Bronchial epithelial cell (primary cell): Measurements from ENCODE around the gene CACNA1C. TPM values are rescaled to one million over a fixed set of nuclear protein-coding genes. Genes with fewer than 3 reads are reported as not detected.

ENCODE experiments used
- DNase-seq: peaks from one replicate; pipeline ENCODE4 v3.0.0-alpha.2; 2010; ENCODE audit warnings: low read depth
- FAIRE-seq: peaks from 2 replicates; lab custom pipeline; 2011; peaks lifted over from hg19 to GRCh38; lab: Jason Lieb, UNC
- H3K27me3 ChIP-seq: 2 replicates; pipeline ENCODE4 v1.5.1; 2011; ENCODE audit warnings: low read length; ENCODE audit not compliant: control insufficient read depth, insufficient read depth
- H3K36me3 ChIP-seq: 2 replicates; pipeline ENCODE4 v1.5.1; 2011; ENCODE audit warnings: low read length; ENCODE audit not compliant: control insufficient read depth, insufficient read depth
- H3K4me3 ChIP-seq: 2 replicates; pipeline ENCODE4 v1.5.1; 2011; ENCODE audit warnings: mild to moderate bottlenecking, low read depth, low read length, control low read depth
- total RNA-seq: library from RNA; depleted of rRNA; stranded (reverse); fragments of >200 nt; gene quantifications from 2 replicates; pipeline ENCODE4 v1.2.1, GENCODE V29; 2014
- TF ChIP-seq, protein P1 (sequence below): IDR thresholded peaks from 2 replicates; pipeline ENCODE4 v1.5.1; 2011; ENCODE audit warnings: mild to moderate bottlenecking, moderate library complexity, low read length, control low read depth, inconsistent platforms; ENCODE audit not compliant: insufficient read depth, severe bottlenecking

CACNA1C gene
- total RNA-seq, 1 donor from 2014 or later: not detected

DNA sequence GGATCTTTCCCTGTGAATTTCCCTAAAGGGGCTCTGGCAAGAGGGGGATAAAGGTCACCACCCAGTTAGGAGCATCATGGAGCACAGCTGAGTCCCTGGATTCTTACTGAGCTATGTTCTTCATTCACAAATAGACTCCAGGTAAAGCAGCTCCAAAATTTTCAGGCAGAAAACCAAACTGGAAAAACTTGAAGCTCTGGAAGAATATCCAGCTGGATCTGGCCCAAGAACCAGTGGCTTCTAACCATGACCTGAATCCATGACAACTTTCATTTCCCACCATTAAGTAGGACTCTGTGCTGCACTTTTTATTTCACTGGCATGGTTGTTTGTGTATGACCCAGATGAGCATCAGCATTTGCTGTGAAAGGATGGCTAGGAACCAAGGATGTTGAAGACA, 561.6 kb downstream of the CACNA1C start:
- Histone ChIP-seq H3K4me3 (no peak overlapping the region), H3K27me3 (no peaks in the 10 kb centered on the region), H3K36me3 (no peaks in the 10 kb centered on the region)
- no peak for DNase-seq
- no peak for FAIRE-seq
- TF ChIP-seq, protein P1, sequence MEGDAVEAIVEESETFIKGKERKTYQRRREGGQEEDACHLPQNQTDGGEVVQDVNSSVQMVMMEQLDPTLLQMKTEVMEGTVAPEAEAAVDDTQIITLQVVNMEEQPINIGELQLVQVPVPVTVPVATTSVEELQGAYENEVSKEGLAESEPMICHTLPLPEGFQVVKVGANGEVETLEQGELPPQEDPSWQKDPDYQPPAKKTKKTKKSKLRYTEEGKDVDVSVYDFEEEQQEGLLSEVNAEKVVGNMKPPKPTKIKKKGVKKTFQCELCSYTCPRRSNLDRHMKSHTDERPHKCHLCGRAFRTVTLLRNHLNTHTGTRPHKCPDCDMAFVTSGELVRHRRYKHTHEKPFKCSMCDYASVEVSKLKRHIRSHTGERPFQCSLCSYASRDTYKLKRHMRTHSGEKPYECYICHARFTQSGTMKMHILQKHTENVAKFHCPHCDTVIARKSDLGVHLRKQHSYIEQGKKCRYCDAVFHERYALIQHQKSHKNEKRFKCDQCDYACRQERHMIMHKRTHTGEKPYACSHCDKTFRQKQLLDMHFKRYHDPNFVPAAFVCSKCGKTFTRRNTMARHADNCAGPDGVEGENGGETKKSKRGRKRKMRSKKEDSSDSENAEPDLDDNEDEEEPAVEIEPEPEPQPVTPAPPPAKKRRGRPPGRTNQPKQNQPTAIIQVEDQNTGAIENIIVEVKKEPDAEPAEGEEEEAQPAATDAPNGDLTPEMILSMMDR: no peak

DNA sequence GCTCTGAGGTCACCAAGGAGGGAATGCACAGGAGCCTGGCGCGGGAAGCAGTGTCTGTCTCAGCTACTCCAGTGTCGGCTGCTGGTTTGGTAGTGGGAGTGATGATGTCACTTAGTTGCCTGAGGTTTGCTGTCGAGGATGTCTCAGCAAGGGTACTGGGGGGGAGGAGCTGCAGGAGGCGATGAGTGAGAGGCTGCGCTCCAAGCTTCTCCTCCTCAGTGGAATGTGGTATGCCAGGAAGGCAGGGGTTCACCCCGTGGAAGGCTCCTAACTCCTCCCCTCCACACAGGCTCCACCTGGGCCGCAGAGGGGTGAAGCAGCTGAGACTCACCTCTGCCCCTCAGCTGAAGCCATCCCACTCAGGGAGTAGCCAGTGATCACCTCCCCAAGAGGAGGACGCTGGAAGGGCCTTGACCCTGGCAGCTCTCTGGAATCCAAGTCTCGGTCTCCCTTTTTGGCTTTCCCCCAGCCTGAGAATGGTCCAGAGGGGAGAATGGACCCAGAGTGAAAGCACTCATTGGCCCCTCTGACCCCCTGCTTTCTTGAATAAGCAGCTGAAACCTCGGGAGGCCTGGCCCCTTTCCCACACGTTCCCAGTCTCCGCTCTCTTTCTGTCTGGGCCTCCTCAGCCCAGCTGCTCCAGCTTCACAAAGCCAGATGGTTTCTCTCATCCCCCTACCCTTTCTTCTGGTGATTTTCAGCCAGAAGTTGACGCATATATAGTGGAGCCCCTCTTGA, 563.0 kb downstream of the CACNA1C start:
- Histone ChIP-seq H3K27me3 (no peaks in the 10 kb centered on the region), H3K36me3 (no peaks in the 10 kb centered on the region), H3K4me3 (no peak overlapping the region)
- TF ChIP-seq, protein P1: no peak
- FAIRE-seq (no peak), DNase-seq (no peak)

DNA sequence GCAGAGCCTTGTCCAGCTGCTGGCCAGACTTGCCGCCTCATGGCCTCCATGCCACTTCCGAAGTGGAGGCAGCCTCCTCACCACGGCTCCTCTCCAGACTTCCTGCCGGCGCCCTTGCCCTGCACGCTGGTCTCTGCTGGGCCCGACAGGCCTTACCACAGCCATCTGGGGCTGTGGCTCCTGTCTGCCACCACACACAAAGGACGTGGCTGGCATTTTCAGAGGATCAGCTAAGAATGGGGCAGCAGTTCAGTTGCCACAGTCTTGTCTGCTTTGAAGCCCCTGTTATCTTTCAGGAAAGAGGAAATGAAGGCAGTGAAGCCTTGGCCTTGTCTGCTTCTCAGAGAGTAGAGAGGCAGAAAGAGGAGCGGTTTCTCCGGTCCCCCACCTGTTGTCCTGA, 564.0 kb downstream of the CACNA1C start:
- H3K4me3 ChIP-seq: no peak overlapping the region
- no peaks in the 10 kb centered on the region for H3K27me3 ChIP-seq
- H3K36me3 ChIP-seq: no peaks in the 10 kb centered on the region
- TF ChIP-seq, protein P1: no peak
- no peak for DNase-seq
- no peak for FAIRE-seq

DNA sequence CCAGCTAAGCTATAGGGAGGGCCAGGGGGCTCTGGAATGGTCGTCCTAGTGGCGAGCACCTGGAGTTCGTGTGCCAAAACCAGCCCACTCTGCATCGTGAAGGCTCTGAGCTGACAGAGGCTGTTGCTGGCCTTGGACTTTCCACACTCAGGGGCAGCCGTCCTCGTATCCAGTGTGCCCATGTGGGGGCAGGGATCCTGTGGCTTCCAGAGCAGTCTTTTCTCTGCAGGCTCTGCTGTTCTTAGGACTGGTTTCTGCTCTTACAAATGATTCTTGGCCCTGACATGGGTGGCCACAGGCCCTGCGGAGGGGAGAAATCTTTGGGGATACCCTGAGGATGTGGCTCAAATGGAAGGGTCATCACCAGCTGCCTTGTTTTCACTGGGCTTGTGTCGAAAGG, 564.6 kb downstream of the CACNA1C start:
- Histone ChIP-seq H3K36me3 (no peaks in the 10 kb centered on the region), H3K4me3 (no peak overlapping the region), H3K27me3 (no peaks in the 10 kb centered on the region)
- TF ChIP-seq, protein P1: no peak
- DNase-seq: no peak
- FAIRE-seq: no peak

DNA sequence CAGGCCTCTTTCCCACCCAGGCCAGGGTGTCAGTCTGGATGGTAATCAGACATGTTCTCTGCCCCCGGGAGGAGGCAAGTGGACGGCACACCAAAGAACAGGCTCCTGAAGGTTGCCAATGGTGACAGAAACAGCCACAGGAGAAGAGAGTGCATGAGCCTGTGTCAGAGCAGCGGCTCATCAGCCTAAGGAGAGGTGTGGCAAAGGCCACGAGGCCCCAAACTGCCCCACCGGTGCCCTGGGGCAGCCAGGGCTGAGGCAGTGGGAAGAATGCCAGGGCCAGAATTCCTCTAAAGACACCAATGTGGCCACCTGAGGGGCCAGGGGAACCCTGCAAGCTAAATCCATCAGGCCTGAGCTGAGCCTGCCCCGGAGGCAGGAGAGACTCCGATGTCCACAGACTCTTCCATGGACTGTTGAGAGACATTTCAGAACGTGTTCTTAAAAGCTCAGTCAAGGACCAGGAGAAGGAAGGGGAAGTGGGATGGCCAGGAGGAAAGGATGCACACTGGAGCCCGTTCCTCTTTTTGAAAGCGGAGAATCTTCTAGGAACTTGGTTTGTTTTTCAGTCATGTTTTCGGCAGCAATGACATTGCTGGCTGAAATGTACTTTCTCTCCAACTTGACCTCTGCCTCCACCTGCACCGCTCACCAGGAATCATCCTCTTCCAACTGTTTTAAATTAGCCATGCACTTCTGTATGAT, 565.7 kb downstream of the CACNA1C start:
- TF ChIP-seq, protein P1: no peak
- FAIRE-seq (no peak), DNase-seq (no peak)
- Histone ChIP-seq H3K27me3 (no peaks in the 10 kb centered on the region), H3K36me3 (no peaks in the 10 kb centered on the region), H3K4me3 (no peak overlapping the region)
